ENCODE measurements around the gene CTU1.

CTU1 gene

GRCh38 chr19:51107406-51108065 lies 673 bp downstream of the CTU1 start:
- DNase-seq (ENCODE audit: low read depth): no peak
- peak overlapping the region; percentile 89 for H3K4me3 ChIP-seq (ENCODE audit: low read depth, low read length)
- TF ChIP-seq MYC (IDR thresholded peaks at IDR 0.05; ENCODE audit: low read depth, low read length): no peak
- no peak for TF ChIP-seq POLR2A (IDR thresholded peaks at IDR 0.05; ENCODE audit: extremely low read depth, insufficient read length)
- TF ChIP-seq CTCF (IDR thresholded peaks at IDR 0.05; ENCODE audit: low read depth, low read length): no peak
- no peak for TF ChIP-seq MAX (IDR thresholded peaks at IDR 0.05; ENCODE audit: low read depth, low read length)

GRCh38 chr19:51103926-51104341 lies 4.3 kb downstream of the CTU1 start:
- no peak overlapping the region for H3K4me3 ChIP-seq (ENCODE audit: low read depth, low read length)
- DNase-seq (ENCODE audit: low read depth): no peak
- TF ChIP-seq MAX (IDR thresholded peaks at IDR 0.05; ENCODE audit: low read depth, low read length) (no peak), POLR2A (IDR thresholded peaks at IDR 0.05; ENCODE audit: extremely low read depth, insufficient read length) (no peak), CTCF (IDR thresholded peaks at IDR 0.05; ENCODE audit: low read depth, low read length) (no peak), MYC (IDR thresholded peaks at IDR 0.05; ENCODE audit: low read depth, low read length) (no peak)

GRCh38 chr19:51102991-51103390 lies 5.2 kb downstream of the CTU1 start:
- no peak overlapping the region for H3K4me3 ChIP-seq (ENCODE audit: low read depth, low read length)
- DNase-seq (ENCODE audit: low read depth): no peak
- no peak for TF ChIP-seq MYC (IDR thresholded peaks at IDR 0.05; ENCODE audit: low read depth, low read length)
- TF ChIP-seq MAX (IDR thresholded peaks at IDR 0.05; ENCODE audit: low read depth, low read length): no peak
- TF ChIP-seq POLR2A (IDR thresholded peaks at IDR 0.05; ENCODE audit: extremely low read depth, insufficient read length): no peak
- TF ChIP-seq CTCF (IDR thresholded peaks at IDR 0.05; ENCODE audit: low read depth, low read length): no peak

GRCh38 chr19:51101171-51101865 lies 6.9 kb downstream of the CTU1 start:
- TF ChIP-seq MAX (IDR thresholded peaks at IDR 0.05; ENCODE audit: low read depth, low read length) (no peak), MYC (IDR thresholded peaks at IDR 0.05; ENCODE audit: low read depth, low read length) (no peak), CTCF (IDR thresholded peaks at IDR 0.05; ENCODE audit: low read depth, low read length) (no peak), POLR2A (IDR thresholded peaks at IDR 0.05; ENCODE audit: extremely low read depth, insufficient read length) (no peak)
- DNase-seq (ENCODE audit: low read depth): no peak
- H3K4me3 ChIP-seq (ENCODE audit: low read depth, low read length): no peak overlapping the region

- no peak overlapping the region for H3K4me3 ChIP-seq (ENCODE audit: low read depth, low read length)
- DNase-seq (ENCODE audit: low read depth): no peak
- no peak for TF ChIP-seq CTCF (IDR thresholded peaks at IDR 0.05; ENCODE audit: low read depth, low read length)
- TF ChIP-seq MYC (IDR thresholded peaks at IDR 0.05; ENCODE audit: low read depth, low read length): no peak
- no peak for TF ChIP-seq POLR2A (IDR thresholded peaks at IDR 0.05; ENCODE audit: extremely low read depth, insufficient read length)
- no peak for TF ChIP-seq MAX (IDR thresholded peaks at IDR 0.05; ENCODE audit: low read depth, low read length)
These were observed 7.6 kb downstream of the CTU1 start for GRCh38 chr19:51100601-51101000.
